Activated T-helper 1 cell treated with anti-CD3 and anti-CD28 coated beads, Interleukin-12 subunit alpha, Interleukin-12 subunit beta, Interleukin-2, Interleukin-4 antibody, amounts not matched to agents 30 ng/mL and 10 ng/mL and 1 ng/mL, durations not matched to agents 14 hours and 24 hours and 36 hours (primary cell): ENCODE results near the gene TMEM39B. TPM values are rescaled to one million over a fixed set of nuclear protein-coding genes. Genes with fewer than 3 reads are reported as not detected.

Source experiments
- total RNA-seq: library from RNA; stranded (reverse); gene quantifications from 2 replicates; pipeline ENCODE4 v1.2.3, GENCODE V29; 2022

Gene TMEM39B
- total RNA-seq, 1 donor from 2014 or later, result 38.8 TPM

Other genes with a start within 250 kb of the TMEM39B start
- 390 and 421 TPM in 2 replicates for gene PTP4A2, start 134.6 kb upstream of the TMEM39B start, total RNA-seq
- gene KHDRBS1, start 59.1 kb upstream of the TMEM39B start, total RNA-seq, result 156 and 158 TPM in 2 replicates
- 76.7 and 78.6 TPM in 2 replicates for gene KPNA6, start 35.1 kb downstream of the TMEM39B start, total RNA-seq
- 109 and 110 TPM in 2 replicates for gene TXLNA, start 106.7 kb downstream of the TMEM39B start, total RNA-seq
- gene CCDC28B, start 127.7 kb downstream of the TMEM39B start, total RNA-seq, result 28.2 and 32.6 TPM in 2 replicates
- 5.7 and 6.0 TPM in 2 replicates for gene IQCC, start 132.7 kb downstream of the TMEM39B start, total RNA-seq
- 0.15 TPM in 1 of 2 replicates, not detected in the other for gene DCDC2B, start 136.2 kb downstream of the TMEM39B start, total RNA-seq
- 13.5 and 15.0 TPM in 2 replicates for gene TMEM234, start 149.4 kb downstream of the TMEM39B start, total RNA-seq
- 297 TPM in 2 replicates for gene EIF3I, start 149.5 kb downstream of the TMEM39B start, total RNA-seq
- gene FAM167B, start 174.3 kb downstream of the TMEM39B start, total RNA-seq, result 0.57 and 0.61 TPM in 2 replicates
- 269 and 281 TPM in 2 replicates for gene LCK, start 178.3 kb downstream of the TMEM39B start, total RNA-seq
- 177 and 179 TPM in 2 replicates for gene HDAC1, start 219.1 kb downstream of the TMEM39B start, total RNA-seq